HG03108 (cell line): ENCODE results near the gene CCZ1B.
"Not testable (repeated sequence)": the region's sequence is repeated elsewhere in the genome, so short reads cannot be mapped to it uniquely, and the experiment has no call there.

ENCODE experiments used
- ATAC-seq: cut with Tn5 transposase; IDR thresholded peaks from one replicate; pipeline ENCODE4 v1.9.1; 2021; ENCODE audit warnings: moderate library complexity; ENCODE audit not compliant: unreplicated experiment

The CCZ1B gene

GRCh38 chr7:6826151-6826550 is at the start of gene CCZ1B:
Gene CCZ1B, minus strand, starts transcription at chr7:6826275. Its CDS starts 78 bp downstream, at chr7:6826197.
- peak; percentile 99 for ATAC-seq

GRCh38 chr7:6875022-6875421 is 48.9 kb upstream of the CCZ1B start:
- ATAC-seq, result not testable (repeated sequence)

GRCh38 chr7:6872246-6872945 is 46.3 kb upstream of the CCZ1B start:
- ATAC-seq, result not testable (repeated sequence)

GRCh38 chr7:6871421-6872144 is 45.5 kb upstream of the CCZ1B start:
- ATAC-seq, result not testable (repeated sequence)

GRCh38 chr7:6864751-6865150 is 38.7 kb upstream of the CCZ1B start:
- not testable (repeated sequence) for ATAC-seq

GRCh38 chr7:6864188-6864587 is 38.1 kb upstream of the CCZ1B start:
- not testable (repeated sequence) for ATAC-seq

GRCh38 chr7:6862876-6863275 is 36.8 kb upstream of the CCZ1B start:
- not testable (repeated sequence) for ATAC-seq

- ATAC-seq, result not testable (repeated sequence)
Measured at GRCh38 chr7:6857721-6858314, 31.7 kb upstream of the CCZ1B start.

GRCh38 chr7:6855563-6856131 is 29.6 kb upstream of the CCZ1B start:
- not testable (repeated sequence) for ATAC-seq

- not testable (repeated sequence) for ATAC-seq
Measured at GRCh38 chr7:6854747-6855562, 28.9 kb upstream of the CCZ1B start.

GRCh38 chr7:6853681-6854080 is 27.6 kb upstream of the CCZ1B start:
- not testable (repeated sequence) for ATAC-seq

- ATAC-seq, result not testable (repeated sequence)
Measured at GRCh38 chr7:6849127-6849526, 23.1 kb upstream of the CCZ1B start.

GRCh38 chr7:6847751-6848150 is 21.7 kb upstream of the CCZ1B start:
- ATAC-seq, result not testable (repeated sequence)

- not testable (repeated sequence) for ATAC-seq
Measured at GRCh38 chr7:6845971-6846449, 19.9 kb upstream of the CCZ1B start.

GRCh38 chr7:6843654-6844053 is 17.6 kb upstream of the CCZ1B start:
- not testable (repeated sequence) for ATAC-seq

GRCh38 chr7:6843092-6843491 is 17.0 kb upstream of the CCZ1B start:
- not testable (repeated sequence) for ATAC-seq

GRCh38 chr7:6842278-6842921 is 16.3 kb upstream of the CCZ1B start:
- ATAC-seq, result not testable (repeated sequence)

GRCh38 chr7:6837081-6837480 is 11.0 kb upstream of the CCZ1B start:
- not testable (repeated sequence) for ATAC-seq

GRCh38 chr7:6835521-6835920 is 9.4 kb upstream of the CCZ1B start:
- not testable (repeated sequence) for ATAC-seq

- no peak for ATAC-seq
Measured at GRCh38 chr7:6833636-6834035, 7.6 kb upstream of the CCZ1B start.
